ENCODE results near the gene NMT1.
"Not testable (repeated sequence)": the region's sequence is repeated elsewhere in the genome, so short reads cannot be mapped to it uniquely, and the experiment has no call there.

The NMT1 gene

GRCh38 chr17:45038728-45039634 lies 22.1 kb upstream of the NMT1 start:
- DNase-seq = no peak

- no peak for DNase-seq
Measured at GRCh38 chr17:45040459-45040858, 20.7 kb upstream of the NMT1 start.

- no peak for DNase-seq
Measured at GRCh38 chr17:45042346-45043120, 18.6 kb upstream of the NMT1 start.

- no peak for DNase-seq
Measured at GRCh38 chr17:45043813-45044540, 17.1 kb upstream of the NMT1 start.

GRCh38 chr17:45046537-45047125 lies 14.5 kb upstream of the NMT1 start:
- no peak for DNase-seq

GRCh38 chr17:45048795-45049563 lies 12.1 kb upstream of the NMT1 start:
- DNase-seq = no peak

- peak; percentile 42 for DNase-seq
Measured at GRCh38 chr17:45050481-45051059, 10.5 kb upstream of the NMT1 start.

- DNase-seq = peak; percentile 93
Measured at GRCh38 chr17:45051060-45051719, 9.9 kb upstream of the NMT1 start, which contains the start of gene DCAKD. Gene DCAKD, minus strand, starts transcription at chr17:45051632. Its CDS starts 16,747 bp downstream, at chr17:45034885.

GRCh38 chr17:45051720-45052051 lies 9.4 kb upstream of the NMT1 start:
- not testable (repeated sequence) for DNase-seq

GRCh38 chr17:45052052-45052772 lies 8.9 kb upstream of the NMT1 start:
- peak; percentile 17 for DNase-seq

GRCh38 chr17:45060382-45060796 lies 728 bp upstream of the NMT1 start:
- DNase-seq = no peak

- no peak for DNase-seq
Measured at GRCh38 chr17:45061606-45062205, 589 bp downstream of the NMT1 start.

- DNase-seq = no peak
Measured at GRCh38 chr17:45063198-45063597, 2.1 kb downstream of the NMT1 start.

- DNase-seq = no peak
Measured at GRCh38 chr17:45067637-45068036, 6.5 kb downstream of the NMT1 start.

- DNase-seq = no peak
Measured at GRCh38 chr17:45070001-45070400, 8.9 kb downstream of the NMT1 start.

- no peak for DNase-seq
Measured at GRCh38 chr17:45070809-45071208, 9.7 kb downstream of the NMT1 start.

GRCh38 chr17:45073414-45074070 lies 12.4 kb downstream of the NMT1 start:
- DNase-seq = no peak

GRCh38 chr17:45077643-45078042 lies 16.5 kb downstream of the NMT1 start:
- no peak for DNase-seq

GRCh38 chr17:45081047-45081703 lies 20.1 kb downstream of the NMT1 start:
- no peak for DNase-seq
